G401.6 (cell line): ENCODE results near the gene ALDOC.
"Not testable (repeated sequence)": the region's sequence is repeated elsewhere in the genome, so short reads cannot be mapped to it uniquely, and the experiment has no call there.

Experiments
- FAIRE-seq: peaks from 2 replicates; lab custom pipeline; 2012; peaks lifted over from hg19 to GRCh38; lab: Jason Lieb, UNC

The ALDOC gene

GRCh38 chr17:28582513-28582912 is 5.8 kb upstream of the ALDOC start:
- no peak for FAIRE-seq

- FAIRE-seq: no peak
Measured at GRCh38 chr17:28580959-28581358, 4.3 kb upstream of the ALDOC start.

- no peak for FAIRE-seq
Measured at GRCh38 chr17:28579526-28579925, 2.8 kb upstream of the ALDOC start.

- FAIRE-seq: no peak
Measured at GRCh38 chr17:28578246-28579195, 1.8 kb upstream of the ALDOC start.

GRCh38 chr17:28577466-28577824 is 750 bp upstream of the ALDOC start:
- FAIRE-seq: no peak

GRCh38 chr17:28576016-28576415 is 679 bp downstream of the ALDOC start:
- not testable (repeated sequence) for FAIRE-seq

- FAIRE-seq: no peak
Measured at GRCh38 chr17:28575126-28575795, 1.4 kb downstream of the ALDOC start.

- no peak for FAIRE-seq
Measured at GRCh38 chr17:28574526-28574925, 2.2 kb downstream of the ALDOC start.

- FAIRE-seq: no peak
Measured at GRCh38 chr17:28573966-28574480, 2.7 kb downstream of the ALDOC start.

GRCh38 chr17:28573521-28573920 is 3.2 kb downstream of the ALDOC start:
- no peak for FAIRE-seq

- FAIRE-seq: no peak
Measured at GRCh38 chr17:28573040-28573380, 3.7 kb downstream of the ALDOC start.

GRCh38 chr17:28572259-28573039 is 4.2 kb downstream of the ALDOC start:
- no peak for FAIRE-seq

- peak; percentile 72 for FAIRE-seq
Measured at GRCh38 chr17:28571361-28572122, 5.2 kb downstream of the ALDOC start, which contains the start of gene PIGS. Gene PIGS (minus strand): TSS chr17:28571524. CDS start chr17:28571496, 28 bp downstream.

- FAIRE-seq: no peak
Measured at GRCh38 chr17:28570716-28571360, 5.9 kb downstream of the ALDOC start.

- FAIRE-seq: no peak
Measured at GRCh38 chr17:28569446-28569845, 7.2 kb downstream of the ALDOC start.

- FAIRE-seq: no peak
Measured at GRCh38 chr17:28567604-28568003, 9.1 kb downstream of the ALDOC start.

- no peak for FAIRE-seq
Measured at GRCh38 chr17:28563475-28563874, 13.2 kb downstream of the ALDOC start.

- FAIRE-seq: no peak
Measured at GRCh38 chr17:28555022-28555421, 21.7 kb downstream of the ALDOC start.

GRCh38 chr17:28554565-28554964 is 22.1 kb downstream of the ALDOC start:
- FAIRE-seq: no peak

- FAIRE-seq: no peak
Measured at GRCh38 chr17:28553000-28553505, 23.6 kb downstream of the ALDOC start.
